B cell (primary cell): ENCODE data around the gene CRNN. TPM values are rescaled to one million over a fixed set of nuclear protein-coding genes. Genes with fewer than 3 reads are reported as not detected.

Experiments used
- ATAC-seq: fragments of 200-7000 bp; cut with Tn5 transposase; one replicate; pipeline ENCODE4 v1.10.0; 2021; ENCODE audit warnings: low read depth, mild to moderate bottlenecking, moderate number of reproducible peaks, moderate library complexity
- CTCF ChIA-PET: fragments of 350-600 bp; sonication (Branson Sonifier 250); formaldehyde crosslinking; loops from one replicate; lab custom pipeline; 2021; ENCODE audit warnings: antibody characterized with exemption, inconsistent platforms; lab: Charles Lee
- POLR2A ChIA-PET: fragments of 350-600 bp; sonication (Branson Sonifier 250); formaldehyde crosslinking; loops from one replicate; lab custom pipeline; 2021; ENCODE audit warnings: antibody characterized with exemption; lab: Charles Lee
- DNase-seq: peaks from one replicate; pipeline ENCODE4 v3.0.0; 2013
- H2AFZ ChIP-seq: 2 replicates; pipeline ENCODE4 v1.6.1; 2012; ENCODE audit warnings: mild to moderate bottlenecking, low read depth, low read length; ENCODE audit not compliant: insufficient read depth, poor library complexity, severe bottlenecking
- H3K27ac ChIP-seq, 2 donors: 1 replicate in 1 of 2; 2 replicates in 1 of 2; pipeline ENCODE4 v1.5.1; 2012 to 2013; ENCODE audit warnings: low read length in 2 of 2, mild to moderate bottlenecking in 2 of 2, moderate library complexity in 1 of 2
- H3K27me3 ChIP-seq, 4 experiments: fragments of 200-600 bp in 1 of 4; sonication (generic) in 1 of 4; replicated peaks in 1 of 4; 1 replicate in 2 of 4; 2 replicates in 2 of 4; pipeline versions ENCODE4 v1.6.1 to v1.7.0; 2013 to 2016; ENCODE audit warnings: low read length in 3 of 4, mild to moderate bottlenecking in 2 of 4, mixed read lengths in 1 of 4, moderate library complexity in 1 of 4; ENCODE audit not compliant: insufficient read depth in 4 of 4, control insufficient read depth in 3 of 4; ENCODE audit errors: control extremely low read depth in 1 of 4
- H3K36me3 ChIP-seq, 2 experiments: replicated peaks in 1 of 2; 1 replicate in 1 of 2; 2 replicates in 1 of 2; pipeline versions ENCODE4 v1.6.1 to v1.7.1; 2013; ENCODE audit warnings: low read length in 1 of 2; ENCODE audit not compliant: insufficient read depth in 2 of 2, control insufficient read depth in 1 of 2; ENCODE audit errors: control extremely low read depth in 1 of 2, extremely low read depth in 1 of 2
- H3K4me1 ChIP-seq, 2 donors: fragments of 200-600 bp in 1 of 2; sonication (generic) in 1 of 2; 1 replicate in 1 of 2; 2 replicates in 1 of 2; pipeline versions ENCODE4 v1.5.1 to v1.6.1; 2013 to 2017; ENCODE audit warnings: low read length in 2 of 2; ENCODE audit not compliant: control insufficient read depth in 2 of 2, insufficient read depth in 2 of 2
- H3K4me2 ChIP-seq: replicated peaks from 2 replicates; pipeline ENCODE3; 2012; ENCODE audit warnings: mild to moderate bottlenecking, low read depth, low read length; ENCODE audit not compliant: poor library complexity, severe bottlenecking
- H3K4me3 ChIP-seq, 5 experiments: fragments of 200-600 bp in 1 of 5; sonication (generic) in 1 of 5; 1 replicate in 3 of 5; 2 replicates in 2 of 5; pipeline versions ENCODE4 v1.5.1 to v1.7.0; 2011 to 2016; ENCODE audit warnings: low read length in 4 of 5, mild to moderate bottlenecking in 4 of 5, low read depth in 2 of 5, control low read depth in 1 of 5, moderate library complexity in 1 of 5; ENCODE audit not compliant: insufficient read depth in 1 of 5; ENCODE audit errors: control extremely low read depth in 1 of 5, extremely low read depth in 1 of 5
- H3K79me2 ChIP-seq: fragments of 200-600 bp; sonication (generic); one replicate; pipeline ENCODE4 v1.6.0; 2016; ENCODE audit warnings: low read length; ENCODE audit not compliant: control insufficient read depth, insufficient read depth
- H3K9ac ChIP-seq: fragments of 200-600 bp; sonication (generic); 2 replicates; pipeline ENCODE4 v1.6.1; 2017; ENCODE audit warnings: mild to moderate bottlenecking, low read length, moderate library complexity
- H3K9me3 ChIP-seq, 3 donors: one replicate each; pipeline versions ENCODE4 v1.6.1 to v1.7.1; 2013; ENCODE audit warnings: low read length in 2 of 3; ENCODE audit not compliant: control insufficient read depth in 2 of 3, insufficient read depth in 1 of 3; ENCODE audit errors: control extremely low read depth in 1 of 3
- H4K20me1 ChIP-seq: 2 replicates; pipeline ENCODE4 v1.6.0; 2012; ENCODE audit warnings: mild to moderate bottlenecking, low read length; ENCODE audit not compliant: insufficient read depth, control insufficient read depth, poor library complexity, severe bottlenecking
- H3K27ac Mint-ChIP-seq: one replicate; pipeline ENCODE4 v1.8.0; 2021; ENCODE audit warnings: mixed read lengths
- H3K27me3 Mint-ChIP-seq: one replicate; pipeline ENCODE4 v1.8.0; 2021; ENCODE audit warnings: mixed read lengths
- H3K4me1 Mint-ChIP-seq: one replicate; pipeline ENCODE4 v1.8.0; 2021; ENCODE audit warnings: mixed read lengths
- H3K4me3 Mint-ChIP-seq: one replicate; pipeline ENCODE4 v1.8.0; 2021; ENCODE audit warnings: mixed read lengths
- H3K9me3 Mint-ChIP-seq: one replicate; pipeline ENCODE4 v1.8.0; 2022; ENCODE audit warnings: mixed read lengths; ENCODE audit not compliant: insufficient read depth
- CTCF ChIP-seq: fragments of 200-600 bp; IDR thresholded peaks from one replicate; pipeline ENCODE4 v1.8.0; 2022; ENCODE audit warnings: antibody characterized with exemption, mild to moderate bottlenecking
- EZH2 ChIP-seq: IDR thresholded peaks from 2 replicates; pipeline ENCODE4 v1.6.1; 2012; ENCODE audit warnings: borderline replicate concordance, low read depth, mild to moderate bottlenecking, moderate library complexity, low read length; ENCODE audit not compliant: insufficient read depth, poor library complexity, severe bottlenecking
- WGBS: methylation state at CpG from one replicate; pipeline ENCODE4 v1.1.5; 2013; ENCODE audit warnings: missing lambda C conversion rate; ENCODE audit not compliant: insufficient coverage; 5-methylcytosine and 5-hydroxymethylcytosine counted together
- intact Hi-C: fragments of 100-400 bp; cut with micrococcal nuclease; formaldehyde crosslinking; loops from one replicate; pipeline ENCODE4 v1.10.0; 2022
- polyA plus RNA-seq: library from polyadenylated mRNA; depleted of rRNA; stranded (reverse); fragments of >200 nt; gene quantifications from 2 replicates; pipeline ENCODE4 v1.2.3, GENCODE V29; 2012
- total RNA-seq, 2 donors: library from RNA; stranded (reverse); fragments of 120-200 nt in 1 of 2; gene quantifications; 1 replicate in 1 of 2; 2 replicates in 1 of 2; pipeline versions ENCODE4 v1.2.3 to v1.2.4, GENCODE V29; 2013 to 2022

The CRNN gene
- total and polyA plus RNA-seq, 2 donors (not counting 1 experiment from before 2014, with no cell fraction given), result not detected

DNA sequence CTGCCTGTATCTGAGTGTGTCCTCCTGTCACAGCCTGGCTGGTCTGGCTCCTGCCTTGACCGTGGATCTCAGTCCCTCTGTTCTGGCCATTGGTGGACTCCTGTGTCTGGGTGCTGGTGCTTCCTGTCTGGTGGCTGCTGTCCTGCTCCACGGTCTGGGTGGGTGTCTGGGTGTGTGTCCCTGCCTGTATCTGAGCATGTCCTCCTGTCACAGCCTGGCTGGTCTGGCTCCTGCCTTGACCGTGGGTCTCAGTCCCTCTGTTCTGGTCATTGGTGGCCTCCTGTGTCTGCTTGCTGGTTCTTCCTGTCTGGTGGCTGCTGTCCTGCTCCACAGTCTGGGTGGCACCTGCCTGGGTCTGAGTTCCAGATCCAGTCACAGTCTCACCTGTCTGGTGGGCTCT, 4.0 kb downstream of the CRNN start:
- no peak overlapping the region for H3K4me3 ChIP-seq
- no peak overlapping the region for H3K27ac ChIP-seq
- no peaks in the 10 kb centered on the region for H3K9me3 ChIP-seq
- ATAC-seq (no peak), DNase-seq (no peak)
- WGBS, result 89% methylated on average over 3 of the region's 3 CpGs
- H3K36me3 ChIP-seq, result no peaks in the 10 kb centered on the region
- Mint-ChIP-seq H3K27me3 (peaks cover 34% of the 10 kb centered on the region), H3K9me3 (no peaks in the 10 kb centered on the region), H3K4me1 (no peaks in the 10 kb centered on the region), H3K27ac (no peak overlapping the region), H3K4me3 (no peak overlapping the region)
- ChIA-PET POLR2A (no interaction called here), CTCF (no interaction called here)
- no peaks in the 10 kb centered on the region for H3K4me1 ChIP-seq
- intact Hi-C loops, result no loop called here
- no peak overlapping the region for H2AFZ ChIP-seq
- H3K27me3 ChIP-seq, result peaks cover 0 to 5% (median 0%) of the 10 kb centered on the region in 4 experiments
- no peak for TF ChIP-seq EZH2
- TF ChIP-seq CTCF, result no peak
- H3K79me2 ChIP-seq, result no peaks in the 10 kb centered on the region
- no peaks in the 10 kb centered on the region for H4K20me1 ChIP-seq
- H3K4me2 ChIP-seq, result no peak overlapping the region
- no peak overlapping the region for H3K9ac ChIP-seq

DNA sequence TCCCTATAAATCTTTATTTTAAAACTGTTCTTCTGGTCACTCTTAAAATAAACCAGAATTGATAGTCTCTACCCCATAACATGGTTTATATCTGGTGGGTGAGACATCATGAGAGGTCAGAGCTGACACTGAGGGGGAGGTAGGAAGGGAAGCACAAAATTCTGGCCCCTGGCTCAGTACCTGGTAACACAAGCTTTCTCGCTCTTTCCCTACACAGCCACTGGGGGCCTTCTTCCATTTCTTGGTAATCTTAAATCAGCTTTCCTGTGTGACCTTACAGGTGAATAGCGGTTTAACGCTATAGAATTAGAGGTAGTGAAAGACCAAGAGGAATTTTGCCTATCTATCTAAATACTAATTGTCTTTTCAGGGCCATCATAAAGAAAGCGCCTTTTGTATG, 5.4 kb downstream of the CRNN start:
- Mint-ChIP-seq H3K27me3 (peaks cover 43% of the 10 kb centered on the region), H3K4me3 (no peak overlapping the region), H3K4me1 (no peaks in the 10 kb centered on the region), H3K27ac (no peak overlapping the region), H3K9me3 (no peaks in the 10 kb centered on the region)
- CTCF ChIA-PET, result no interaction called here
- DNase-seq (no peak), ATAC-seq (no peak)
- H4K20me1 ChIP-seq, result no peaks in the 10 kb centered on the region
- H3K27me3 ChIP-seq, result peaks cover 0 to 5% (median 0%) of the 10 kb centered on the region in 4 experiments
- no peaks in the 10 kb centered on the region for H3K79me2 ChIP-seq
- H3K4me1 ChIP-seq, result no peaks in the 10 kb centered on the region
- H2AFZ ChIP-seq, result no peak overlapping the region
- no peak overlapping the region for H3K4me2 ChIP-seq
- no peak overlapping the region for H3K4me3 ChIP-seq
- H3K27ac ChIP-seq, result no peak overlapping the region
- H3K36me3 ChIP-seq, result no peaks in the 10 kb centered on the region
- no peak overlapping the region for H3K9ac ChIP-seq
- TF ChIP-seq CTCF (no peak), EZH2 (no peak)
- POLR2A ChIA-PET, result no interaction called here
- no peaks in the 10 kb centered on the region for H3K9me3 ChIP-seq
- no CpG with 5 or more reads among the region's 4 CpGs for WGBS
- intact Hi-C loops, result no loop called here
